HG02840 (cell line): Measurements from ENCODE around the gene TBXA2R.

Experiments used
- ATAC-seq: cut with Tn5 transposase; IDR thresholded peaks from one replicate; pipeline ENCODE4 v1.9.1; 2021; ENCODE audit warnings: mild to moderate bottlenecking, moderate library complexity, moderate number of reproducible peaks; ENCODE audit not compliant: unreplicated experiment, low FRiP score

TBXA2R gene

DNA sequence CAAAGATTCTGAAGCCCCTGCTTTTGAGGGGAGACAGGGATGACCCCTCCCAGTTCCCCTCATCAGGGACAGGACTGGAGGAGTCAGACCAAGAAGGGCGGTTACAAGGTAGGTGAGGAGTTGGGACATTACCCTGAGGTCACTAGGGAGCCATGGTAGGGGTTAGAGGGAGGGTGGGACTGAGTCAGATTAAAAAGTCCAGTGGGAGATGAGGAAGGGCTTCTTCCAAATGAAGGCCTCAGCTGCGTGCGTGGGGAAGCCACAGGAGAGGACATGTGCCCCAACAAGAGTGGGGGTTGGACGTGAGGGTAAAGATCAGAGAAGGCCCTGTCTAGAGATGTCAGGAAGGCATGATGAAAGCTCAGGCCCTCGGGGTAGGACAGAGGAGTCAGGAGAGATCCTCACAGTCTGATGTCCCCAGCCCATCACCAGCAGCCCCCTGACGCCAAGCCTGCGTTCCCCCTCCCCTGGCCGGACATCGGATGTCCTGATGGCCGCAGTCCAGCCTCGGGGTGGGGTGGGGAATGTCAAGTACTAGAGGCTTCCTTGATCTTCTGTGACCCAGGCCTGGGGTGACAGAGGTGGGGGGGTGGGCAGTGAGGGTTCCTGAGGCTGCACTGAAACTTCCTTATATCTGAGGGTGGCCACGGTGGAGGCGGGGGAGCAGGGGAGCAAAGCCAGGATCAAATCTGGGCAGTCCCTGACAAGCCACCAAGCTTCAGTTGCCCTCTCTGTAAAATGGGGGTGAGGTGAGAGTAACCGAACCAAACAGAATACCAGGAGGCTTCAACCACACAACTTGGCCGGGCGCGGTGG lies 42.8 kb downstream of the TBXA2R start:
- no peak for ATAC-seq

DNA sequence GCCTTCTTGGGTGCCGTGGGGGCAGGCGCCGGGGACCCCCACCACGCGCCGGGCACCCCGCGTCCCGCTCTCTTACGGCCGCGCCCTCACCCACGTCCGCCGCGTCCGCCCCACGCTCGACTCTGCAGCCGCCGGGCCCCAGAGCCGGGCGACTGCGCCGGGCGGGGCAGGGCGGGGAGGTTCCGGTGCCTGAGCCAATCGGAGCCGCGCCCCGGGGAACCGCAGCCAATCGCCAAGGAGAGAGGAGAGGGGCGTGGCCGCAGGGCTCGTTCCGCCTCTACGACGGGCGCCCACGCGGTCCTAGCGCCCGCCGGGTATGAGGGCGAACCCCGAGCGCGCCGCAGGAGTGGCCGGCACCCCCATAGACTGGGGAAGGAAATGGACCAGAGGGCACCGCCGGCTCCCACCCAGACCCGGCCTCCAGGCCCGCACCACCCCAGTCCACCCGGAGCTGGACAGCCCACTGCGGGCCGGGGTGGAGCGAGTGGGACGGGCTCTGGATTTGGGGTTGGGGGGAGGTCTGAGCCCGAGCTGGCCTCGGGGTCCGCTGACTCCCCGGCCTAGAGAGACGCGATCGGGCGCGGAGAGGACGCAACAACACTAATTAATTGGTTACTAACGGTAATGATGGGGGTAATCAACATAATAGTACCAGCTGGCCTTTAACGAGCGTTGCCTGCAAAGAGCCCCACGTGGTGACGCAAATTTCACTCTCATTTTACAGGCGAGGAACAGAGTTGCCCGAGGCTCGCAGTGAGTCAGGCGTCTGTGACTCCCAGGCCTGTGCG lies 49.0 kb downstream of the TBXA2R start, which contains the start of gene MFSD12:
Gene MFSD12, minus strand, starts transcription at position 126 of the 788 bp plus-strand sequence. CDS start 183 bp downstream, outside the sequence.
- ATAC-seq, result peak; percentile 79

DNA sequence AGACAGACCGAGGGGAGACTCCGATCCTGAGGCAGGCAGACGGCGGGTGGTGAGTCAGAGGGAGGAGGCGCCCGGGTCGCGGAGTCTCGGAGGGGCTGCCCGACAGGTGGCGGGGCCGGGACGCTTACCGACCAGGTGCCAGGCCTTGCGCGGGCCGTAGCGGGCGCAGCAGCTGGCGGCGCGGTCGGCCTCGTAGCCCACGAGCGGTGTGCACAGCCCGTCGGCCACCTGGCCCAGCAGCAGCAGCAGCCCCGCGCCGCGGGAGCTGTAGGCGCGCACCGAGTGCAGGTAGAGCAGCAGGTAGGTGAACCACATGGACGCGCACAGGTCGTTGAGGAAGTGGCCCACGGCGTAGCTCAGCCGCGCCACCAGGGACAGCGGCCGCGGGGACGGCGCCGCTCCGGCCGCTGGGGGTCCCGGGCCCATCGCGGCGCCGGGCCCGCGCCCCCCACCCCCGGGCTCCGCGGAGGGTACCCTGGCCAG lies 49.7 kb downstream of the TBXA2R start:
- ATAC-seq, result peak; percentile 37

DNA sequence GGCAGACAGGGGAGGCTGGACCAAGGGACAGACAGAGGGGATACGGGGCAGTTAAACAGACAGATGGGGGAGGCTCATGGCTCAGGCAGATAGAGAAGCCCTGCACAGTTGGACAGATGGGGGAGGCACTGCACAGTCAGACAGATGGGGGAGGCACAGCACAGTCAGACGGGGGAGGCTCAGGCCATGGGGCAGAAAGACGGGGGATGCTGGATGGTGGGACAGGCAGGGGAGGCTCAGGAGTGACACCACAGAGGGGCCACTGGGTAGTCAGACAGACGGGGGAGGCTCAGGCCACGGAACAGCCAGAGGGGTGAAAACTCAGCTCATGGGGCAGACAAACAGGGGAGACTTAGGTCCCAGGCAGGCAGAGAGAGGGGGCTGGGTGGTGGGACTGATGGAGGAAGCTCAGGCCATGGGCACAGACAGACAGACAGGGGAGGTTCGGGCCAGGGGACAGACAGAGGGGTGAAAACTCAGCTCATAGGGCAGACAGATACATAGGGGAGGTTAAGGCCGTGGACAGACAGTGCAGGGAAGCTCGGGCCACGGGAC lies 50.2 kb downstream of the TBXA2R start:
- no peak for ATAC-seq

DNA sequence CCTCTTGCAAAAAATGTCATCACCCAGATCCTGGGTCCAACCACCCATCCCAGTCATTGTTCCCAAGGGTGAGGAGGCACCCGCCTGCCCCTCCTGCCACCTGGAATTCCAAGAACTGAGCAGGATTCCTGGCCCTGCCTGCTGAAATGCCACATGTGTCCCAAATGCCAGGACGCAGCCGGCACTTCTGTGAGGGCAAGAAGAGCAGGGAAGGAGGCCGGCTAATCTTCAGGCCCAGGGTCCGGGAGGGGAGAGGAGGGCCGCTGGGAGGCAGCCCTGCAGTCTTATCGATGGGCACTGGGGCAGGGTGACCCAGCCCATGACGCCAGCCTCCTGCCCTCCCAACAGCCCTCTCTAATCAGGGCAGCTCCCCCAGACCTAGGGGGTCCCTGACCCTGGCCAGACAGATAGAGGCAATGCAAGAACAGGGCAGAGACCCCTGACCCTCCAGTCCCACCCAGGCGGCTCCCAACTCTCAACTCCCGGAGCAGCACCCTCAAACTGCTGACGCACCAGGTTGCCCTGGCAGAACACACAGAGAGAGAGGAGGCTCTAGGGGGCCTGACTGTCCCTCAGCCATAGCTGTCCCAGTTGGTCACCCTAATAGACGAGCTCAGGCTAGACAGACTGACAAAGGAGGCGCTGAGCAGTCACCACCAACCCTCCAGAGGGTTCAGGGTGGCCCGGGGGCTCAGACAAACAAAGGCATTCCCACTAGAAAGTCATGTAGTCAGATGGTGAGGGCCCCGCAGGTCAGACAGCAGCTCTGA lies 50.8 kb downstream of the TBXA2R start:
- no peak for ATAC-seq

DNA sequence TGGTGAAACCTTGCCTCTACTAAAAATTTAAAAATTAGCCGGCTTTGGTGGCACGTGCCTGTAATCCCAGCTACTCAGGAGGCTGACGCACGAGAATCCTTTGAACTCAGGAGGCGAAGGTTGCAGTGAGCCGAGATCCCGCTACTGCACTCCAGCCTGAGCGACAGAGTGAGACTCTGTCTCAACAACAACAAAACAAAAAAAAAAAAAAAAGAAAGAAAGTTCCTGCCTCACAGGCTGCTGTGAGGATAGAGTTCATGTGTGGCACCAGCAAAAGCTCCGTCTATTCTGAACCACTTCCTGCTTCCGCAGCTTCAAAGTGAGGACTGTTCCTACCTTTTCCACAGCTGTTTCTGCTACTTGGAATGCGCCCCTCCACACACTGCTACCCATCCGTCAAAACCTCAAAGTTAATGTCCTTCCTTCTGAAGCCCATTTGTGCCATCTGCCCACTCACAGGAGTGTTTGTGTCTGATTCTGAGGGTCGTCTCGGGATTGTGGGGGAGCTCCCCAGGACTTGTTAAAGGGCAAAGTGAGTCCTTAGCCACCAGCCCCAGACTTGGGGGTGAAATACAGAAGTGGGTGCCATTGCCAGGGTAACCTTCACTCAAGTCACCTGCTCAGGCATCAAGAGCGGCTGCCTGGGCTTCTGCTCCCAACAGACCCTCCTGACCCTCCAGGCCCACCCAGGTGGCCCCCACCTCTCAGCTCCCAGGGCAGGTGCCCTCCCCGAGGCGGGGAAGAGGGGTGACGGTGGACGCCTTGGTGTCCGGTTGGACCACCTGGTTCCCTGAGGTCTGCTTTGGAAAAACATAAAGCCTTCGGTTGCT lies 52.2 kb downstream of the TBXA2R start:
- no peak for ATAC-seq

DNA sequence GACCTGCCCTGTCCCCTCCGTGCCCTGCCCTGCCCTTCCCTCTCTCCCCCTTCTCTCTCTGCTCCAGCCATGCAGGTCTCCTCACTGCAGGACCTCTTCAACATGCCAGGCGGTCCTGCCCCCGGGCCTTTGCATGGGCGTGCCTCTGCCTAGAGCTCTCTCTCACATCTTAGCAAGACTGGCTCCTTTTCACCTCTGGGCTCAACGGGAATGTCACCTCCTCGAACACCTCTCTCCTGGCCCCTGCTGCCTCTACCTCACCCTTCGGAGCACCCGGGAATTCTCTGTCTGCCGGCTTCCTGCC lies 54.9 kb downstream of the TBXA2R start:
- ATAC-seq, result no peak

DNA sequence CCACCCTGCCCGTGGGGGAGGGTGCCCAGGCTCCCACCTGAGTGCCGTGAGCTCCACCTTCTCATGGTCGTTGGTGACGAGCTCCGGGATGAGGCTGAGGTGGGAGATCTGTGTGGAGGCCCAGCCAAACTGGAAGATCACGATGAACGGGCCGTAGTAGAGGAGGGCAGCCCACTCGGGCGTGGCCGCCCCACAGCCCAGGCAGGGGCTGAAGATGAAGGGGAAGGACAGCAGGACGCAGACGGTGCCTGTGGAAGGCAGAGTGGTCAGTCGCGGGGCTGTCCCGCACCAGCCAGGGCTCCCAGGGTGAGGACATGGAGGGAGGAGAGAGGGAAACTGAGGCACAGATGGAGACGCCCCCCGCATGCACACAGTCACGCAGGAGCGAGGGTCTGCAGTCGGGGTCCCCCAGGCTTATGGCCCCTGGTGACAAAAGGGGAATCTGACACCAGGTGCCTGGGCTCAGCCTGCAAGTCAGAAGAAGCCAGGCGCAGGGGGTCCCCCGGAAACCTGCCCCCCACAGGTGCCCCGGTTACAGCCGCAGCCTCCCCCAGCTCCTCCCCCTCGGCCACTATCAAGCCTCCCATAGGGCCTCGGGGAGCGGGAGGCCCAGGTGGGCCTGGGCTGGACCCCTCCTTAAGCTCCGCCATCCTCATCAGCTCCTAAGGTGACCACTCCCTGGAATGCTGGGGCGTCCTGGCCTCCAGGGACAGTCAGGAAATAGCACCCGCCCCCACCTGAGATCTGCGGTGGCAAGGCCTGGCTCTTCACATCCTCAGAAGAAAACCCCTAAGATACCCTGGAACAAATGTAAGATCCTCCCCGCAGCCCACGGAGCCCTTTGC lies 55.5 kb downstream of the TBXA2R start:
- ATAC-seq, result no peak

DNA sequence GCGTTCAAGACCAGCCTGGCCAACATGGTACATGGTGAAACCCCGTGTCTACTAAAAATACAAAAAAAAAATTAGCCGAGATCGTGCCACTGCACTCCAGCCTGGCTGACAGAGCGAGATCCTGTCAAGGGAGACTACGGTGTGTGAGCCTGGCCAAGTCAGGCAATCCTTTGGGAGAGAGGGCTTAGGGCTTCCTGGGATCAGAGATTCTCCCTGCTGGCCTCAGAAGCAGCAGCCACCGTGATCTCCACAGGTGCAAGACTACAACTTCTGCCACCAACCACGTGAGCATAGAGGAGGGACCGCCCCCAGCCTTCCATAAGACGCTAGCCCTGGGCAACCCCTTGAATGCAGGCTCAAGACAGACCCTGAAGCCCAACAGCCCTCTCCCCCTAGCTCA lies 56.9 kb downstream of the TBXA2R start:
- no peak for ATAC-seq

DNA sequence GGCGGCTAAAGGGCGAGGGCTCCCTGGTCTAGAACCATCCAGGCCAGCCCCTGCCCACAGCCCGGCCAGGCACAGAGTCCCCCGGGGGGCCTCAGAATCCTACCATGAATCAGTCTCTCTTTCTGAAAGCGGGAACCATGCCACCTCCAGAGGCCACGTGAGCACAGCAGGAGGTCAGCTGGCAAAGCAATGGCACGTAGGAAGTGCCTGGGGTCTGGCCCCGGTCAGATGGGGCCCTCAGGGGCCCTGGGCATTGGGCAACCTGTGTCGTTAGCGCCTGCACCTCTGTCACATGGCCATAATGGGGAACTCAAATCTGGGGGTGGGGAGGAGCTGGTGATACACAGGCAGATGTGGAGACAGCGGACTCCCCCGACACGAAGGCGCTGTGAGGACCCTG lies 58.1 kb downstream of the TBXA2R start:
- no peak for ATAC-seq

DNA sequence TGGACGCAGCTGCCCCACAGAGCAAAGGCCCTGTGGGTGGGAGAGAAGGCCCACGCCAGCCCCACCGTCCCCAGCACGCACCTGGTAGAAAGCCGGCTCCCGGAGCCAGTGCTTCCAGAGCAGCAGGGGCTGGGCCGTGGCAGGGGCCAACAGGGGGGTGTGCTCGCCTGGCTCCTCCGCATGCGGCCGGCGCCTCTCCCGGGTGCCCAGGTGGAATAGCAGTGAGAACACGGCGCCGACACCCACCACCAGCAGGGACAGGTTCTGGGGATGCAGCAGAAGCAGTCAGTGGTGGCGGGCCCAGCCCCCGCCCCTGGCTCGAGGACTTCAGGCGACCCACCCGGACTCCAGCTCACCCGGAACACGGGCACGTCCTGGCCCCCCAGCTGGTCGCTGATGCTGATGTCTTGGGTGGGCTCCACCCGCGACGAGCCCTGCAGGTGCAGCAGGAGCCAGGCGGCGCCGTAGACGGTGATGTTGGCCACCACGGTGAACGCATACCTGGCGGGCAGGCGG lies 58.9 kb downstream of the TBXA2R start:
- ATAC-seq, result no peak

DNA sequence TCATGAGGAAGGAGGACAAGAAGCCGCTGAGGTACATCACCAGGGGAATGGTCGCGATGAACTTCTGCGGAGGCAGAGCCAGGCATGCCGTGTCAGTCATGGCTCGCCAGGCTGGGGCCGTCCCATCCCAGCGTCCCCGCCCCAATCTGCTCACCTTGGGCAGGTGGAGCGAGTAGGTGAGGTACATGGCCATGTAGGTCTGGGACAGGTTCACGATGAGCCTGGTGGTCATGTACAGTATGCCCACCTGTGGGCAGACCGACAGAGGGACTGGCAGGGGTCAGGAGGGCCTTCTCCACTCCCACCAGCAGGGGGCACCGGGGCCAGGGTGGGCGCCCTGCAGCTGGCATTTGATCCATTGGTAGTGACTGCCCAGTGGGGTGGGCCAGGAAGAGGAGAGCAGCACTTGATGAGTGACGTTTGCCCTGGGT lies 59.4 kb downstream of the TBXA2R start:
- no peak for ATAC-seq

DNA sequence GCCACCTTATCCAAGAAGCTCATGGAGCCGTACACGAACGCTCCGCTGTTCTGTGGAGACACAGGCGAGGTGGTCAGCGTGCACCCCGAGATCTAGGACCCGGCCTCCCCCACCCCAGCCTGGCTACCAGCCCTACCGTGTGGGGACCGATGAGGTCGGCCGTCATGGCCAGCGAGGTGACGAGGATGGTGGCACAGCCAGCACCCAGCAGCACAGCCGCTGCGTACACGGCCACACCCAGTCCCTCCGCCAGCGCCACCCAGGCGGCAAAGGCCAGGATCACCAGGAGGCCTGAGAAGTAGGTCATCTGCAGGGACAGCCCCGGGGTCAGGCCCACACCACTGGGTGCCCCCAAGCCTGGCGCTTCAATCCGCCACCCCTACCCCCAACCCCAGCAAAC lies 60.6 kb downstream of the TBXA2R start:
- ATAC-seq, result no peak

DNA sequence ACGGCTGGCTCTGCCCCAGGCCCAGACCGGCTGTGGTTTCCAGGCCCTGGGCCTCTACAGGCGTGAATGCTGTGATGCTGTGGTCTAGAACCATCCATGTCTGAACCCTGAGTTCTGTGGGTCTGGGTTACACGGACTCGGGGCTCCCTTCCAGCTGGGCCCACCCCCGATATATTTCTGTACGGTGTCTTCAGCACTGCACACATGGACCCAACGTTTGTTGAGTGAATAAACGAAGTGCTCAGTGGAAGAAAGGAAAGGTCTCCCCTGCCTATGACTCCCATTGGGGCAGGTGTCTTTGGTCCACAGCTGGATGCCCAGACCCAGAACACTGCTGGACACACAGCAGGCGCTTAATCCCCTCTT lies 61.0 kb downstream of the TBXA2R start:
- ATAC-seq, result no peak

DNA sequence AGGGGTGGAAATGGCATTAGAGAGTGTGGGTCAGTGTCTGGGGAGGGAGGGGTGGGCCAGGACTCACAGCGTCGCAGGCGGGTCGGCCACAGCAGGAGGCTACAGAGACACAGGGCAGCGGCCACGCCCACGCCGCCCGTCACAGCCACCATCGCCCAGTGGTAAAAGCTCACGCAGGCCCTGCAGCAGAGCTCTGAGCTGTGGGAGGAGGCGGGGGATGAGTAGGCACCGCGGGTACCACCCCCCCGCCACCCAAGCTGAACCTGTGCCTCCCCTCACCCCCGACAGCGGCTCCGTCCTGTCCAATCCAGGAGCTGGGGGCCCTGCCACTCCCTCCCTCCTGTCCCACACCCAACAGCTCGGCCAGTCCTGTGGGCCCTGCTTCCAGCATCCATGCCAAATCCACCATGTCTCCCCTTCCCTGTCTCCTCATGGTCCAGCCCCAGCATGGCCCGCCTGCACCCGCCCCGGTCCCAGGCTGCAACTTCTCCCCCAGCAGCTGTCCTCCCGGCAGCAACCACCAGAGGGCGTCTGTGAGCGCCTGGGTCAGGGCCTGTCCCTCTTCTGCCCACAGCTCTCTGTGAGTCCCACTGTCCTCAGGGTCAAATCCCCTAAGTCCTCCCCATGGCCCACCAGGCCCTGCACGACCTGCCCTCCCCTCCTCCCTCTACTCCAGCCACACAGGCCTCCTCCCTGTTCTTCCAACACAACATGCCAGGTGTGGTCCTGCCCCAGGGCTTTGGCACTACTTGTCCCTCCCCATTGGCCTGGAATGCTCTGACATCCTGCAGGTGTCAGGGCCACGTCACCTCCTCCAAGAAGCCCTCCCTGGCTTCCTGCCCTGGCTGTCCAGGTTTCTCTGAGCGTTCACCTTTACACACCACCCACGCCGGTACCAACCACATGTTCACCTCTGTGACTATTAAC lies 61.7 kb downstream of the TBXA2R start:
- no peak for ATAC-seq
